ENCODE results near the gene CETN1. TPM values are rescaled to one million over a fixed set of nuclear protein-coding genes. Genes with fewer than 3 reads are reported as not detected.

Gene CETN1
- total RNA-seq, 4 donors from 2014 or later, result not detected

GRCh38 chr18:574149-574860 is 5.9 kb upstream of the CETN1 start:
- no peak for TF ChIP-seq CTCF (IDR thresholded peaks at IDR 0.05 in 4 of 5, conservative IDR thresholded peaks at IDR 0.05 in 1 of 5)
- TF ChIP-seq POLR2A (IDR thresholded peaks at IDR 0.05), result no peak
- ATAC-seq (no peak), DNase-seq (no peak)
- no peaks in the 10 kb centered on the region for H3K27me3 ChIP-seq
- in situ Hi-C loops (cut with MboI; ENCODE audit: low sequenced_read_pairs in 4 of 4) (no loop called here), intact Hi-C loops (cut with DNase I; ENCODE audit: low total_unique reads) (no loop called here)
- no peaks in the 10 kb centered on the region for H3K36me3 ChIP-seq
- no peak overlapping the region for H3K4me3 ChIP-seq
- H3K4me1 ChIP-seq, result no peaks in the 10 kb centered on the region
- H3K9me3 ChIP-seq, result no peaks in the 10 kb centered on the region
- no peak overlapping the region for H3K27ac ChIP-seq

- H3K9me3 ChIP-seq, result no peaks in the 10 kb centered on the region
- H3K4me1 ChIP-seq, result no peaks in the 10 kb centered on the region
- intact Hi-C loops (cut with DNase I; ENCODE audit: low total_unique reads) (no loop called here), in situ Hi-C loops (cut with MboI; ENCODE audit: low sequenced_read_pairs in 4 of 4) (no loop called here)
- no peak overlapping the region for H3K27ac ChIP-seq
- H3K4me3 ChIP-seq, result no peak overlapping the region
- DNase-seq (no peak), ATAC-seq (no peak)
- no peaks in the 10 kb centered on the region for H3K27me3 ChIP-seq
- H3K36me3 ChIP-seq, result no peaks in the 10 kb centered on the region
- TF ChIP-seq CTCF (IDR thresholded peaks at IDR 0.05 in 4 of 5, conservative IDR thresholded peaks at IDR 0.05 in 1 of 5), result no peak
- no peak for TF ChIP-seq POLR2A (IDR thresholded peaks at IDR 0.05)
These were observed 5.1 kb upstream of the CETN1 start for GRCh38 chr18:574865-575645.

GRCh38 chr18:576924-577323 is 3.3 kb upstream of the CETN1 start:
- in situ Hi-C loops (cut with MboI; ENCODE audit: low sequenced_read_pairs in 4 of 4), result no loop called here
- H3K27me3 ChIP-seq, result no peaks in the 10 kb centered on the region
- no peaks in the 10 kb centered on the region for H3K4me1 ChIP-seq
- H3K27ac ChIP-seq, result no peak overlapping the region
- no peaks in the 10 kb centered on the region for H3K9me3 ChIP-seq
- H3K4me3 ChIP-seq, result no peak overlapping the region
- ATAC-seq (no peak), DNase-seq (no peak)
- TF ChIP-seq CTCF (IDR thresholded peaks at IDR 0.05 in 4 of 5, conservative IDR thresholded peaks at IDR 0.05 in 1 of 5), result no peak
- TF ChIP-seq POLR2A (IDR thresholded peaks at IDR 0.05), result no peak
- H3K36me3 ChIP-seq, result no peaks in the 10 kb centered on the region
- intact Hi-C loops (cut with DNase I; ENCODE audit: low total_unique reads), result no loop called here

- intact Hi-C loops (cut with DNase I; ENCODE audit: low total_unique reads), result no loop called here
- Histone ChIP-seq H3K27me3 (no peaks in the 10 kb centered on the region), H3K4me1 (no peaks in the 10 kb centered on the region), H3K36me3 (no peaks in the 10 kb centered on the region), H3K27ac (no peak overlapping the region), H3K9me3 (no peaks in the 10 kb centered on the region), H3K4me3 (no peak overlapping the region)
- in situ Hi-C loops (cut with MboI; ENCODE audit: low sequenced_read_pairs in 4 of 4), result no loop called here
- ATAC-seq (no peak), DNase-seq (no peak)
- TF ChIP-seq POLR2A (IDR thresholded peaks at IDR 0.05) (no peak), CTCF (IDR thresholded peaks at IDR 0.05 in 4 of 5, conservative IDR thresholded peaks at IDR 0.05 in 1 of 5) (no peak)
These were observed 2.4 kb upstream of the CETN1 start for GRCh38 chr18:577643-578375.

Measured in gastrocnemius medialis (tissue), 4 donors.